SK-N-SH treated with all-trans-retinoic acid at 6 μM for 48 hours (cell line): ENCODE measurements around the gene ADRB1.

Experiments
- ARNTL ChIP-seq: fragments of 450-650 bp; formaldehyde crosslinking; IDR thresholded peaks from 2 replicates; pipeline ENCODE4 v1.5.0; 2020; ENCODE audit warnings: low read depth, mild to moderate bottlenecking, moderate library complexity, borderline replicate concordance
- ISL1 ChIP-seq: fragments of 250-450 bp; sonication (Bioruptor Pico); IDR thresholded peaks from 2 replicates; pipeline ENCODE4 v2.1.2; 2022; ENCODE audit warnings: mild to moderate bottlenecking, moderate library complexity
- PATZ1 ChIP-seq: fragments of 250-450 bp; sonication (Bioruptor Pico); IDR thresholded peaks from 2 replicates; pipeline ENCODE4 v1.8.0; 2020; ENCODE audit warnings: mild to moderate bottlenecking, moderate library complexity, borderline replicate concordance
- RARB ChIP-seq: fragments of 250-450 bp; sonication (Bioruptor Pico); IDR thresholded peaks from 2 replicates; pipeline ENCODE4 v1.8.0; 2021; ENCODE audit warnings: mild to moderate bottlenecking, moderate library complexity
- ZFP3 ChIP-seq: fragments of 250-450 bp; sonication (Bioruptor Pico); IDR thresholded peaks from 2 replicates; pipeline ENCODE4 v1.5.0; 2020; ENCODE audit warnings: mild to moderate bottlenecking, moderate library complexity
- ZFP30 ChIP-seq: fragments of 450-650 bp; formaldehyde crosslinking; IDR thresholded peaks from 2 replicates; pipeline ENCODE4 v1.5.0; 2022; ENCODE audit warnings: mild to moderate bottlenecking, moderate library complexity

DNA sequence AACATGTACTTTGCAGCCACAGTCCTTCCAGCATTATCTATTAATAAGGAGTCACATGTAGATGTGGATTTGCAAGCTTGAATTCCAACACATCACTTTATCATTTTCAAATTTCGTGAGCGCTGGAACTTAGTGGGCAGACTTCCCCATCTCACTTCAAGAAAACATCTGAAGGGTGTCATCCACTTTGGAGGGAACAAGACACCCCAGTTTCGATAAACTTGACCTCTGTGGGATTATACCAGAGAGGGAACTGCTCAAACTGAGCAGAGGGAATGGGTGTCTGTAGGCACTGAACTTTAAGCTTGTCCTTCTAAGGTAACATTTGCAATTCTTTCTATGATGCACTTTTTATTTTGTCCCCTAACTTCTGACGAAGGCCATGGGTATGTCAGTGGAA lies 27.5 kb downstream of the ADRB1 start:
- no peak for TF ChIP-seq ZFP3 (CRISPR knock-in tag)
- TF ChIP-seq ARNTL (CRISPR knock-in tag): no peak
- no peak for TF ChIP-seq ZFP30 (CRISPR knock-in tag)
- no peak for TF ChIP-seq PATZ1 (CRISPR knock-in tag)
- TF ChIP-seq RARB: no peak
- no peak for TF ChIP-seq ISL1 (CRISPR knock-in tag)
